Measurements from ENCODE around the gene EPG5.

The EPG5 gene

DNA sequence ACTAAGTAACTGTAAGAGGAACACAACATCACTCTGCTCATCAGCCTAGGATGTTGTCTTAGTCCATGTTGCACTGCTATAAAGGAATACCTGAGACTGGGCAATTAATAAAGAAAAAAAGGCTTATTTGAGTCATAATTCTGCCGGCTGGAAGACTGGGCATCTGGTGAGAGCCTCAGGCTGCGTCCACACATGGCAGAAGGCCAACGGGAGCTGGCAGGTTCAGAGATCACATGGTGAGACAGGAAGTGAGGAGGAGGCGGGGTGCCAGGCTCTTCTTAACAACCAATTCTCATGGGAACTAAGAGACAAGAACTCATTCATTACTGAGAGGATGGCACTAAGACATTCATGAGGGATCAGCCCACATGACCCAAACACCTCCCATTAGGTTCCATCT, 46.8 kb downstream of the EPG5 start:
- H2BK120ac ChIP-seq (ENCODE audit: insufficient read depth, low read length, poor library complexity), result no peak overlapping the region
- H2BK5ac ChIP-seq (ENCODE audit: low read depth, low read length, poor library complexity), result no peak overlapping the region
- no peaks in the 10 kb centered on the region for H3K9me3 ChIP-seq (ENCODE audit: insufficient read depth, low read depth, low read length)
- H3K18ac ChIP-seq (ENCODE audit: low read length), result no peak overlapping the region
- no peaks in the 10 kb centered on the region for H3K79me2 ChIP-seq (ENCODE audit: control insufficient read depth, insufficient read depth, low read length, poor library complexity)
- H3K4me1 ChIP-seq (ENCODE audit: control insufficient read depth in 1 of 2, insufficient read depth in 2 of 2, low read length in 2 of 2), result no peaks in the 10 kb centered on the region
- peaks cover 9 to 26% of the 10 kb centered on the region in 2 experiments for H3K36me3 ChIP-seq (ENCODE audit: control insufficient read depth in 1 of 2, insufficient read depth in 2 of 2, low read length in 2 of 2)
- H4K8ac ChIP-seq (ENCODE audit: low read depth, low read length), result no peak overlapping the region
- H2AFZ ChIP-seq (ENCODE audit: insufficient read depth, low read length, poor library complexity), result no peak overlapping the region
- no peaks in the 10 kb centered on the region for H3K27me3 ChIP-seq (ENCODE audit: insufficient read depth, low read length)
- H3K79me1 ChIP-seq (ENCODE audit: low read length), result no peaks in the 10 kb centered on the region
- no peak overlapping the region for H4K12ac ChIP-seq (ENCODE audit: low read depth, low read length)
- H3K14ac ChIP-seq (ENCODE audit: low read length), result no peak overlapping the region
- no peak overlapping the region for H2AK5ac ChIP-seq (ENCODE audit: low read length)
- WGBS (ENCODE audit: extremely low coverage, insufficient coverage, insufficient read length), result no CpG with 5 or more reads among the region's 4 CpGs
- H3K4me2 ChIP-seq (ENCODE audit: low read length), result no peak overlapping the region
- H2BK12ac ChIP-seq (ENCODE audit: low read length), result no peak overlapping the region
- no peak overlapping the region for H3K4ac ChIP-seq (ENCODE audit: low read depth, low read length)
- DNase-seq, result no peak
- H3K27ac ChIP-seq (ENCODE audit: low read depth, low read length), result no peak overlapping the region
- no peak overlapping the region for H3K9ac ChIP-seq (ENCODE audit: low read length)
- H3K4me3 ChIP-seq (ENCODE audit: low read depth, low read length), result no peak overlapping the region
- no peak overlapping the region for H3K23ac ChIP-seq (ENCODE audit: low read length)
- no peak overlapping the region for H4K91ac ChIP-seq (ENCODE audit: low read depth, low read length)

DNA sequence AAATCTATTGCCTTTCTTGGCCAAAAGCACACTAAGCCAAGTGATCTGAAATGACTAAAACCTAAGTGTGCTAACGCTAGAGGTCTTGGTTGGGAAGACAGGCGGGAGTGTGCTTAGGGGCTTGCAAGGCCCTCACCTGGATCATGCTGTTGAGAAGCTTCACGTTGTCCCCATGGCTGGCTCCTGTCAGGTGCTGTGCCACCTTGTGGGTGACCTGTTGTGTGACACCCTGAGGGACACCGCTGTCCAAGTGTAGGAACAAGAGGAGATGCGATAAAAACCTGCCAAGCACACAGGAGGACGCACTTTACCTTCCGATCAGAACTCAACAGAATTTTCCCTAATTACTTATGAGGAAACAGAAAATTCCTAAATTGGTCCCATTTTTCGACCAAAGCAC, 50.8 kb downstream of the EPG5 start:
- no CpG with 5 or more reads among the region's 8 CpGs for WGBS (ENCODE audit: extremely low coverage, insufficient coverage, insufficient read length)
- DNase-seq, result peak in 1 of 2 donors; percentile 14

DNA sequence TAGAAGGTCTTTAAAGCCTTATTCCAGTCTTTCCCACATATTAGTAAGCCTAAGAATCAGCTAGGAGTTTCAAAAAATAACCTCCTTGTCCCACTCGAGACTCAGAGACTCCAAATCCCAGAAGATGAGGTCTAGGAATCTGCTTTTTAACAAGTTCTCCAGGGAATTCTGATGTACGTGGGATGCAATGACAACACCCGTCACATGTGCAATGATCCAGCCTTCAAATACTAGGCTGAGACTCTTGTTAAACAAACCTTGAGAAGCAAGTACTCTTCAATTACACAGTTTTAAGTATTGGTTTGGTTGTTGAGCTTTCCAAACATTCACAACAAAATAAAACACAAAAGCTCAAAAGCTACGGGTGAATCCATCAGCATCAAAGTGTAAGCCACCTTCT, 53.9 kb downstream of the EPG5 start:
- Histone ChIP-seq H3K4ac (ENCODE audit: low read depth, low read length) (no peak overlapping the region), H3K18ac (ENCODE audit: low read length) (no peak overlapping the region), H2BK5ac (ENCODE audit: low read depth, low read length, poor library complexity) (no peak overlapping the region), H3K27ac (ENCODE audit: low read depth, low read length) (no peak overlapping the region), H2AK5ac (ENCODE audit: low read length) (no peak overlapping the region), H4K91ac (ENCODE audit: low read depth, low read length) (no peak overlapping the region), H3K14ac (ENCODE audit: low read length) (no peak overlapping the region), H3K36me3 (ENCODE audit: control insufficient read depth in 1 of 2, insufficient read depth in 2 of 2, low read length in 2 of 2) (peaks cover 10 to 31% of the 10 kb centered on the region in 2 experiments), H3K4me2 (ENCODE audit: low read length) (no peak overlapping the region), H2BK12ac (ENCODE audit: low read length) (no peak overlapping the region), H3K4me3 (ENCODE audit: low read depth, low read length) (no peak overlapping the region), H3K9me3 (ENCODE audit: insufficient read depth, low read depth, low read length) (no peaks in the 10 kb centered on the region), H3K4me1 (ENCODE audit: control insufficient read depth in 1 of 2, insufficient read depth in 2 of 2, low read length in 2 of 2) (no peaks in the 10 kb centered on the region), H3K27me3 (ENCODE audit: insufficient read depth, low read length) (no peaks in the 10 kb centered on the region), H4K8ac (ENCODE audit: low read depth, low read length) (no peak overlapping the region), H3K9ac (ENCODE audit: low read length) (no peak overlapping the region), H4K12ac (ENCODE audit: low read depth, low read length) (no peak overlapping the region), H2AFZ (ENCODE audit: insufficient read depth, low read length, poor library complexity) (no peak overlapping the region), H3K79me2 (ENCODE audit: control insufficient read depth, insufficient read depth, low read length, poor library complexity) (no peaks in the 10 kb centered on the region), H2BK120ac (ENCODE audit: insufficient read depth, low read length, poor library complexity) (no peak overlapping the region), H3K23ac (ENCODE audit: low read length) (no peak overlapping the region), H3K79me1 (ENCODE audit: low read length) (no peaks in the 10 kb centered on the region)
- DNase-seq, result no peak
- WGBS (ENCODE audit: extremely low coverage, insufficient coverage, insufficient read length), result no CpG with 5 or more reads among the region's 4 CpGs

More for the DNA sequence above, 50.8 kb downstream of the EPG5 start:
- H3K27me3 ChIP-seq (ENCODE audit: insufficient read depth, low read length), result no peaks in the 10 kb centered on the region
- H3K4me1 ChIP-seq (ENCODE audit: control insufficient read depth in 1 of 2, insufficient read depth in 2 of 2, low read length in 2 of 2), result no peaks in the 10 kb centered on the region
- no peak overlapping the region for H4K8ac ChIP-seq (ENCODE audit: low read depth, low read length)
- no peaks in the 10 kb centered on the region for H3K79me2 ChIP-seq (ENCODE audit: control insufficient read depth, insufficient read depth, low read length, poor library complexity)
- H3K36me3 ChIP-seq (ENCODE audit: control insufficient read depth in 1 of 2, insufficient read depth in 2 of 2, low read length in 2 of 2), result peaks cover 10 to 27% of the 10 kb centered on the region in 2 experiments
- H3K4ac ChIP-seq (ENCODE audit: low read depth, low read length), result no peak overlapping the region
- no peak overlapping the region for H2BK120ac ChIP-seq (ENCODE audit: insufficient read depth, low read length, poor library complexity)
- no peak overlapping the region for H2BK12ac ChIP-seq (ENCODE audit: low read length)
- H3K4me3 ChIP-seq (ENCODE audit: low read depth, low read length), result no peak overlapping the region
- H3K18ac ChIP-seq (ENCODE audit: low read length), result no peak overlapping the region
- H3K23ac ChIP-seq (ENCODE audit: low read length), result no peak overlapping the region
- no peak overlapping the region for H3K14ac ChIP-seq (ENCODE audit: low read length)
- no peak overlapping the region for H3K27ac ChIP-seq (ENCODE audit: low read depth, low read length)
- no peak overlapping the region for H3K9ac ChIP-seq (ENCODE audit: low read length)
- no peak overlapping the region for H2AFZ ChIP-seq (ENCODE audit: insufficient read depth, low read length, poor library complexity)
- no peaks in the 10 kb centered on the region for H3K79me1 ChIP-seq (ENCODE audit: low read length)
- no peak overlapping the region for H2BK5ac ChIP-seq (ENCODE audit: low read depth, low read length, poor library complexity)
- H3K9me3 ChIP-seq (ENCODE audit: insufficient read depth, low read depth, low read length), result no peaks in the 10 kb centered on the region
- H3K4me2 ChIP-seq (ENCODE audit: low read length), result no peak overlapping the region
- H4K12ac ChIP-seq (ENCODE audit: low read depth, low read length), result no peak overlapping the region
- no peak overlapping the region for H2AK5ac ChIP-seq (ENCODE audit: low read length)
- no peak overlapping the region for H4K91ac ChIP-seq (ENCODE audit: low read depth, low read length)

DNA sequence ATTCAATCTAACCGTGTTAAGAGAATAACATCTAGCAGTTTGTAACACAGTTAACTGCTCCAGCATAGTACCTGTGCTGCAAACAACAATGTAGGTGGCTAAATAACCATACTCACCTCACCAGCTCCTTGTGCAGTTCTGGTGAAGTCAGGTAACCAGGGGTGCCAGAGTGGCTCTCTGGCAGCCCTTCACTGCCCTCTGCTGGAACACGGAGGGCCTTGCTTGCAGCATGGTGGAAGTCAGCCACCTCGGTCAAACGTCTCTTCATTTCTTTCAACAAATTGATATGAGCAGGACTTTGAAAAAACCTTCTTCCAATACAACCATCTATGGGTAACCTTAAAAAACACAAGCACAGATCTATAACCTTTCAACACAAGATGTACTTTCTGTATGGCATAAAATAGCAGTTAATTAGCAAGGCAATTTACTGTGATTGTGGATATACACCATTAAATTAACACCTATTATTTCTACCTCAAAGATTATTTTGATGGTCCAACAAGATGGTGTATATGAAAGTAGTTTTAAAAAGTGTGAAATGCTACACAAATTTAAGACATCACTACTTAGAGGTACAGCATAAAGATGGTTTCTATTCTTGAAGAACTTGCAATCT, 56.6 kb downstream of the EPG5 start:
- no peak overlapping the region for H3K27ac ChIP-seq (ENCODE audit: low read depth, low read length)
- no peak overlapping the region for H3K23ac ChIP-seq (ENCODE audit: low read length)
- no peaks in the 10 kb centered on the region for H3K27me3 ChIP-seq (ENCODE audit: insufficient read depth, low read length)
- H2BK12ac ChIP-seq (ENCODE audit: low read length), result no peak overlapping the region
- H3K4me2 ChIP-seq (ENCODE audit: low read length), result no peak overlapping the region
- H4K8ac ChIP-seq (ENCODE audit: low read depth, low read length), result no peak overlapping the region
- WGBS (ENCODE audit: extremely low coverage, insufficient coverage, insufficient read length), result no CpG with 5 or more reads among the region's 4 CpGs
- H3K9me3 ChIP-seq (ENCODE audit: insufficient read depth, low read depth, low read length), result no peaks in the 10 kb centered on the region
- H3K14ac ChIP-seq (ENCODE audit: low read length), result no peak overlapping the region
- H3K36me3 ChIP-seq (ENCODE audit: control insufficient read depth in 1 of 2, insufficient read depth in 2 of 2, low read length in 2 of 2), result peaks cover 10 to 28% of the 10 kb centered on the region in 2 experiments
- H3K9ac ChIP-seq (ENCODE audit: low read length), result no peak overlapping the region
- no peak overlapping the region for H4K91ac ChIP-seq (ENCODE audit: low read depth, low read length)
- H2BK120ac ChIP-seq (ENCODE audit: insufficient read depth, low read length, poor library complexity), result no peak overlapping the region
- no peaks in the 10 kb centered on the region for H3K79me2 ChIP-seq (ENCODE audit: control insufficient read depth, insufficient read depth, low read length, poor library complexity)
- no peak overlapping the region for H3K4me3 ChIP-seq (ENCODE audit: low read depth, low read length)
- no peaks in the 10 kb centered on the region for H3K79me1 ChIP-seq (ENCODE audit: low read length)
- no peaks in the 10 kb centered on the region for H3K4me1 ChIP-seq (ENCODE audit: control insufficient read depth in 1 of 2, insufficient read depth in 2 of 2, low read length in 2 of 2)
- no peak overlapping the region for H2AFZ ChIP-seq (ENCODE audit: insufficient read depth, low read length, poor library complexity)
- no peak overlapping the region for H3K4ac ChIP-seq (ENCODE audit: low read depth, low read length)
- no peak overlapping the region for H2BK5ac ChIP-seq (ENCODE audit: low read depth, low read length, poor library complexity)
- H3K18ac ChIP-seq (ENCODE audit: low read length), result no peak overlapping the region
- H4K12ac ChIP-seq (ENCODE audit: low read depth, low read length), result no peak overlapping the region
- no peak overlapping the region for H2AK5ac ChIP-seq (ENCODE audit: low read length)
- peak; percentile 30 to 65 for DNase-seq

All from trophoblast cell (in vitro differentiated cells and primary cell).